ENCODE data around the gene STXBP2.

GRCh38 chr19:7595466-7596133, 41.3 kb upstream of the STXBP2 start, which contains the start of gene CAMSAP3:
- TF ChIP-seq POLR2A (IDR thresholded peaks at IDR 0.05) (no peak), CTCF (IDR thresholded peaks at IDR 0.05 in 8 of 11, conservative IDR thresholded peaks at IDR 0.05 in 3 of 11) (no peak)
